Colonic mucosa (tissue), 4 donors: Measurements from ENCODE around the gene COL23A1. TPM values are rescaled to one million over a fixed set of nuclear protein-coding genes. Genes with fewer than 3 reads are reported as not detected.

ENCODE experiments used
- DNase-seq: peaks from one replicate; pipeline ENCODE4 v3.0.0-alpha.2; 2020
- H3K27ac ChIP-seq: fragments of 200-600 bp; one replicate; pipeline ENCODE4 v1.8.0; 2021
- H3K27me3 ChIP-seq: fragments of 200-600 bp; one replicate; pipeline ENCODE4 v1.8.0; 2021
- H3K36me3 ChIP-seq: fragments of 200-600 bp; one replicate; pipeline ENCODE4 v1.8.0; 2021
- H3K4me1 ChIP-seq: fragments of 200-600 bp; one replicate; pipeline ENCODE4 v1.8.0; 2021; ENCODE audit warnings: mild to moderate bottlenecking
- H3K4me3 ChIP-seq: fragments of 200-600 bp; one replicate; pipeline ENCODE4 v1.8.0; 2021
- H3K9ac ChIP-seq, 2 donors: one replicate each; pipeline ENCODE4 v1.7.0; 2013; ENCODE audit warnings: control low read depth in 2 of 2, low read depth in 2 of 2, low read length in 2 of 2
- H3K9me3 ChIP-seq: fragments of 200-600 bp; one replicate; pipeline ENCODE4 v1.8.0; 2021
- CTCF ChIP-seq: fragments of 200-600 bp; IDR thresholded peaks from one replicate; pipeline ENCODE4 v1.8.0; 2022; ENCODE audit warnings: antibody characterized with exemption, mild to moderate bottlenecking
- intact Hi-C: fragments of 100-400 bp; cut with DNase I; formaldehyde crosslinking; loops from one replicate; pipeline ENCODE4 v1.14.1; 2022
- total RNA-seq, 2 donors: library from RNA; stranded (reverse); fragmentation: NEBNext Ultra II Directional in 1 of 2; extraction: Animal tissue kit (Norgen Biotek cat#: 25700) in 1 of 2; gene quantifications; one replicate each; pipeline ENCODE4 v1.2.1, GENCODE V29; 2021
- donor health status: healthy.
- donor health status: DM: no; HTN: no; CAD: no.
- donor health status: DM: no; HTN: no; CAD: no.

The COL23A1 gene
- total RNA-seq, 2 donors from 2014 or later, result 0.37 to 0.49 TPM

DNA sequence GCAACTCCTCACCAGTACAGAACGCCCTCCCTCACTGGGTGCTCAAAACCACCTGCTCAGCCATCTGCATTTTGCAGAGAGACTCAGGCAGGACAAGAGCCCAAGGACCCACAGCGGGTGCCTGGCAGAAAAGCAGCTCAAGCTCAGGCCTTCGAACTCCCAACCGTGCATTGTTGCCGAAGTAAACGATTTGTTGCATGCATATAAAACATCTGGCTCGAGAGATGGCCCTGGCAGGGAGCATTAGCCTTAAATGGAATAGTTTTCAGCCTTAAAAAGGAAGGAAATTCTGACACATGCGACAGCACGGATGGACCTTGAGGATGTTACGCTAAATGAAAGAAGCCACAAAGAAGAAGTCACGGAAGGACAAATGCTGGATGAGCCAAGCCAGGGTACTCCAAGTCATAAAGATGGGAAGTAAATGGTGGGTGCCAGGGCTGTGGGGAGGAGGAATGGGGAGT is 197.2 kb downstream of the COL23A1 start:
- no peak overlapping the region for H3K9ac ChIP-seq
- H3K27ac ChIP-seq, result no peak overlapping the region
- no peak for TF ChIP-seq CTCF
- no peaks in the 10 kb centered on the region for H3K9me3 ChIP-seq
- intact Hi-C loops, result no loop called here
- no peaks in the 10 kb centered on the region for H3K36me3 ChIP-seq
- H3K27me3 ChIP-seq, result no peaks in the 10 kb centered on the region
- H3K4me3 ChIP-seq, result no peak overlapping the region
- H3K4me1 ChIP-seq, result no peaks in the 10 kb centered on the region
- DNase-seq, result no peak

- Histone ChIP-seq H3K9me3 (no peaks in the 10 kb centered on the region), H3K9ac (no peak overlapping the region), H3K27ac (no peak overlapping the region), H3K27me3 (no peaks in the 10 kb centered on the region), H3K36me3 (no peaks in the 10 kb centered on the region), H3K4me3 (no peak overlapping the region), H3K4me1 (no peaks in the 10 kb centered on the region)
- intact Hi-C loops, result no loop called here
- DNase-seq, result no peak
- TF ChIP-seq CTCF, result no peak
Measured at GRCh38 chr5:178392386-178392785, 197.8 kb downstream of the COL23A1 start.

GRCh38 chr5:178391480-178391879 is 198.7 kb downstream of the COL23A1 start:
- no peak overlapping the region for H3K4me3 ChIP-seq
- intact Hi-C loops, result no loop called here
- no peak overlapping the region for H3K27ac ChIP-seq
- no peak for TF ChIP-seq CTCF
- H3K36me3 ChIP-seq, result no peaks in the 10 kb centered on the region
- H3K9me3 ChIP-seq, result no peaks in the 10 kb centered on the region
- DNase-seq, result no peak
- no peaks in the 10 kb centered on the region for H3K27me3 ChIP-seq
- H3K4me1 ChIP-seq, result no peaks in the 10 kb centered on the region
- no peak overlapping the region for H3K9ac ChIP-seq

DNA sequence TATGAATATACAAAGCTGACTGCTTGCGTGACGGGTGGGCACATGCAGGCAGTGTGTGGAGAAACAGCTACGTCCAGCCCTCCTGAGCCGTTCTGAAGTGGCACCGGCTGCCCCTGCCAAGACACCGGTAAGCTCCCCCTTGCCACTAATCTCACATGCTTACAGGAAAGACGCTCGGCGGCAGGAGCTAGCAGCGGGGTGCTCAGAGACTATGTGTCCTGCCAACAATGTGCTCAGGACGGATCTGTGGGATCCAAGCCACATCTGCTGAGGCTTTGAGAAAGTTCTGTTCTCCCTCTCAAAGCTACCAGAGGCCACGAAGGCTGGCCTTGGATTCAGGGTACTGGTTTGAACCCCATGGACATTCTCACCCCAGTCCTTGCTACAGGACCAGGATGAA is 200.4 kb downstream of the COL23A1 start:
- no peak overlapping the region for H3K9ac ChIP-seq
- no peak overlapping the region for H3K4me3 ChIP-seq
- no peaks in the 10 kb centered on the region for H3K27me3 ChIP-seq
- no peak overlapping the region for H3K27ac ChIP-seq
- no peak for DNase-seq
- H3K36me3 ChIP-seq, result no peaks in the 10 kb centered on the region
- H3K9me3 ChIP-seq, result no peaks in the 10 kb centered on the region
- H3K4me1 ChIP-seq, result no peaks in the 10 kb centered on the region
- intact Hi-C loops, result no loop called here
- TF ChIP-seq CTCF, result no peak

GRCh38 chr5:178389026-178389729 is 201.0 kb downstream of the COL23A1 start:
- no peaks in the 10 kb centered on the region for H3K27me3 ChIP-seq
- DNase-seq, result no peak

More at GRCh38 chr5:178389026-178389729, 201.0 kb downstream of the COL23A1 start:
- no peaks in the 10 kb centered on the region for H3K4me1 ChIP-seq
- H3K36me3 ChIP-seq, result no peaks in the 10 kb centered on the region
- intact Hi-C loops, result no loop called here
- no peak overlapping the region for H3K4me3 ChIP-seq
- TF ChIP-seq CTCF, result no peak
- H3K9me3 ChIP-seq, result no peaks in the 10 kb centered on the region
- no peak overlapping the region for H3K27ac ChIP-seq
- H3K9ac ChIP-seq, result no peak overlapping the region
